Left kidney (tissue), 1 donor: Measurements from ENCODE around the gene SPG21. TPM values are rescaled to one million over a fixed set of nuclear protein-coding genes. Genes with fewer than 3 reads are reported as not detected.

ENCODE experiments used
- polyA plus RNA-seq: library from polyadenylated mRNA; unstranded; fragments of 120-200 nt; gene quantifications from one replicate; pipeline ENCODE4 v1.2.1, GENCODE V29; 2013; ENCODE audit not compliant: insufficient read length

The SPG21 gene
- polyA plus RNA-seq, 1 donor: 135 TPM

Other genes starting within 250 kb of the SPG21 start
- 12.6 TPM for gene RBPMS2, start 214.3 kb downstream of the SPG21 start, polyA plus RNA-seq
- 17.9 TPM for gene PIF1, start 164.3 kb downstream of the SPG21 start, polyA plus RNA-seq
- 15.5 TPM for gene PLEKHO2, start 148.0 kb downstream of the SPG21 start, polyA plus RNA-seq
- gene ANKDD1A, start 78.0 kb downstream of the SPG21 start, polyA plus RNA-seq: 8.8 TPM
- 19.9 TPM for gene MTFMT, start 39.7 kb upstream of the SPG21 start, polyA plus RNA-seq
- gene SLC51B, start 55.5 kb upstream of the SPG21 start, polyA plus RNA-seq: 8.3 TPM
- gene RASL12, start 78.1 kb upstream of the SPG21 start, polyA plus RNA-seq: 6.1 TPM
- gene KBTBD13, start 86.8 kb upstream of the SPG21 start, polyA plus RNA-seq: 0.07 TPM
- gene UBAP1L, start 125.3 kb upstream of the SPG21 start, polyA plus RNA-seq: 6.9 TPM
- gene PDCD7, start 143.9 kb upstream of the SPG21 start, polyA plus RNA-seq: 36.1 TPM
- gene CLPX, start 195.4 kb upstream of the SPG21 start, polyA plus RNA-seq: 76.1 TPM
- gene CILP, start 221.6 kb upstream of the SPG21 start, polyA plus RNA-seq: 3.8 TPM